GM19372 (cell line): ENCODE results near the gene LRRC37A3.
"Not testable (repeated sequence)": the region's sequence is repeated elsewhere in the genome, so short reads cannot be mapped to it uniquely, and the experiment has no call there.

Experiments
- ATAC-seq: cut with Tn5 transposase; IDR thresholded peaks from one replicate; pipeline ENCODE4 v1.9.1; 2021; ENCODE audit warnings: mild to moderate bottlenecking, low read depth, moderate library complexity; ENCODE audit not compliant: unreplicated experiment

The LRRC37A3 gene

GRCh38 chr17:64919289-64920025 lies at the start of gene LRRC37A3:
Gene LRRC37A3 (minus strand): TSS chr17:64919478. CDS start chr17:64897257, 22,221 bp downstream.
- ATAC-seq: peak; percentile 89

GRCh38 chr17:64965873-64966287 lies 46.6 kb upstream of the LRRC37A3 start:
- ATAC-seq: peak; percentile 87

- ATAC-seq: not testable (repeated sequence)
These were observed 46.1 kb upstream of the LRRC37A3 start for GRCh38 chr17:64965256-64965872.

- no peak for ATAC-seq
These were observed 45.5 kb upstream of the LRRC37A3 start for GRCh38 chr17:64964796-64965195.

GRCh38 chr17:64963814-64964213 lies 44.5 kb upstream of the LRRC37A3 start:
- ATAC-seq: not testable (repeated sequence)

- ATAC-seq: peak; percentile 41
These were observed 42.5 kb upstream of the LRRC37A3 start for GRCh38 chr17:64961563-64962378.

- no peak for ATAC-seq
These were observed 32.6 kb upstream of the LRRC37A3 start for GRCh38 chr17:64951877-64952276.

- ATAC-seq: no peak
These were observed 31.6 kb upstream of the LRRC37A3 start for GRCh38 chr17:64950871-64951270.

- no peak for ATAC-seq
These were observed 27.9 kb upstream of the LRRC37A3 start for GRCh38 chr17:64947152-64947551.

GRCh38 chr17:64941761-64942160 lies 22.5 kb upstream of the LRRC37A3 start:
- ATAC-seq: no peak

- no peak for ATAC-seq
These were observed 21.8 kb upstream of the LRRC37A3 start for GRCh38 chr17:64941045-64941444.

- no peak for ATAC-seq
These were observed 20.8 kb upstream of the LRRC37A3 start for GRCh38 chr17:64940055-64940454.

GRCh38 chr17:64938925-64939474 lies 19.7 kb upstream of the LRRC37A3 start:
- peak; percentile 64 for ATAC-seq

- no peak for ATAC-seq
These were observed 19.0 kb upstream of the LRRC37A3 start for GRCh38 chr17:64938290-64938689.

- ATAC-seq: no peak
These were observed 16.8 kb upstream of the LRRC37A3 start for GRCh38 chr17:64936117-64936516.

GRCh38 chr17:64934284-64934778 lies 15.1 kb upstream of the LRRC37A3 start:
- not testable (repeated sequence) for ATAC-seq

GRCh38 chr17:64932850-64933249 lies 13.6 kb upstream of the LRRC37A3 start:
- not testable (repeated sequence) for ATAC-seq

GRCh38 chr17:64930374-64930773 lies 11.1 kb upstream of the LRRC37A3 start:
- not testable (repeated sequence) for ATAC-seq

GRCh38 chr17:64929419-64930209 lies 10.3 kb upstream of the LRRC37A3 start:
- ATAC-seq: not testable (repeated sequence)

GRCh38 chr17:64928701-64929100 lies 9.4 kb upstream of the LRRC37A3 start:
- not testable (repeated sequence) for ATAC-seq
